GM12874 (cell line): Measurements from ENCODE around the gene M1AP.

Experiments
- TF ChIP-seq, protein P1 (sequence below): IDR thresholded peaks from 2 replicates; pipeline ENCODE4 v1.5.1; 2011; ENCODE audit warnings: low read depth, mild to moderate bottlenecking, control low read depth, low read length, moderate library complexity; ENCODE audit not compliant: insufficient read depth

Gene M1AP

DNA sequence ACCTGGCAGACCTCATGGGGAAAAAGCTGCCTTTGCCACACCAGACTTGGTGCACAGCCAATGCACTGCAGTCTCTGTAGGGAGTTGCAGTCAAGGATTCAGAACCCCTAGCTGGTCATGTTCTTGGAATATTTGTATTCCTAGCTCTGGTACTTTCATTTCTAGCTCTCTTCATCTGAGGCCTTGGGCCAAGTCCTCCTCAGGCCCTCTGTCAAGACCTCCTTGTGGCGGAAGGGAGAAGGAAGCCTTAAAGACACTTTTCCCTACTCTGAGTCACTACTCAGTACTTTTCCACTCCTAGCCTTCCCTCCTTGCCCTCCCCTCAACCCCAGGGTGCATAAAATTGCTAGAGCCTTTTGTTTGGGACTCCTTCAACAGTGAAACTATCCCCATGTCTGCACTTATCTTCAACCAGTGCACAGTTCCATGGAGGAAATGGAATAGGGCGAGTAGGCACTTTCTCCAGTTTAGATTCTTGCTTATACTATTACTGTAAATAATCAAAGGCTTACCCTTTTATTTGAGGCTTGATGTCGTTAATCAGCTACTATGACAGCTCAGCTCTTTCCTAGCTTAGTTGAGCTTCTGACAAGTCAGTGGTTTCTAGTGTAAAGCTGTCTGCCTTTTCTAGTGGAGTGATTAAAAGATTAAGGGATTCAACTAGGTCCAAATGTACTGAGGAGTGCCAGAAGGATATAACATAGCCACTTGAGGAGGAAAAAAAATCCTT lies 15.8 kb downstream of the M1AP start:
- TF ChIP-seq, protein P1, sequence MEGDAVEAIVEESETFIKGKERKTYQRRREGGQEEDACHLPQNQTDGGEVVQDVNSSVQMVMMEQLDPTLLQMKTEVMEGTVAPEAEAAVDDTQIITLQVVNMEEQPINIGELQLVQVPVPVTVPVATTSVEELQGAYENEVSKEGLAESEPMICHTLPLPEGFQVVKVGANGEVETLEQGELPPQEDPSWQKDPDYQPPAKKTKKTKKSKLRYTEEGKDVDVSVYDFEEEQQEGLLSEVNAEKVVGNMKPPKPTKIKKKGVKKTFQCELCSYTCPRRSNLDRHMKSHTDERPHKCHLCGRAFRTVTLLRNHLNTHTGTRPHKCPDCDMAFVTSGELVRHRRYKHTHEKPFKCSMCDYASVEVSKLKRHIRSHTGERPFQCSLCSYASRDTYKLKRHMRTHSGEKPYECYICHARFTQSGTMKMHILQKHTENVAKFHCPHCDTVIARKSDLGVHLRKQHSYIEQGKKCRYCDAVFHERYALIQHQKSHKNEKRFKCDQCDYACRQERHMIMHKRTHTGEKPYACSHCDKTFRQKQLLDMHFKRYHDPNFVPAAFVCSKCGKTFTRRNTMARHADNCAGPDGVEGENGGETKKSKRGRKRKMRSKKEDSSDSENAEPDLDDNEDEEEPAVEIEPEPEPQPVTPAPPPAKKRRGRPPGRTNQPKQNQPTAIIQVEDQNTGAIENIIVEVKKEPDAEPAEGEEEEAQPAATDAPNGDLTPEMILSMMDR, result no peak

DNA sequence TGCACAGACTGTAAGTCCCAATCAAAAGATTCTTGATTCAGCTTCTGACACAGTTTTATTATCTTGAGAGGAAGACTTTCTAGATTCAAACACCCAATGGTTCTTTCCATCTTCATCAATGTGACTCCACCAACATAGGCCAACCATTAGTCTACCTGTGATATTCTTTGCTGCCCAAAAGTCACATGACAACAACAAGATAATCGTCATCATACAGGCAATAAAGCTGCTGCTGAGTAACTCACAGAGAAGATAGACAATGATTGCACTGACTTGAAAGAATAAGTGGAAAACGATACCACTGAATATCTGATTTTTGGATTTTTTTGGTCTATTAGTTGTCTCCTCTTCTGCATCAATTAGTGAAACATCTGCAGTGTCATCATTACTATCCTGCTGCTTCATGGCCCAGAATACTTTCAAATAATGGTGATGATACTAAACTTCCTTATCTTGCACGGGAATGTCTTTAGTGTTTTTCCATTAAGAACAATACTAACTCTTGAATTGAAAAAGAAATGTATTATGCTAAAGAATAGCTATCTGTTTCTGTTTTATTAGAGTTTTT lies 19.5 kb downstream of the M1AP start:
- TF ChIP-seq, protein P1, result no peak

DNA sequence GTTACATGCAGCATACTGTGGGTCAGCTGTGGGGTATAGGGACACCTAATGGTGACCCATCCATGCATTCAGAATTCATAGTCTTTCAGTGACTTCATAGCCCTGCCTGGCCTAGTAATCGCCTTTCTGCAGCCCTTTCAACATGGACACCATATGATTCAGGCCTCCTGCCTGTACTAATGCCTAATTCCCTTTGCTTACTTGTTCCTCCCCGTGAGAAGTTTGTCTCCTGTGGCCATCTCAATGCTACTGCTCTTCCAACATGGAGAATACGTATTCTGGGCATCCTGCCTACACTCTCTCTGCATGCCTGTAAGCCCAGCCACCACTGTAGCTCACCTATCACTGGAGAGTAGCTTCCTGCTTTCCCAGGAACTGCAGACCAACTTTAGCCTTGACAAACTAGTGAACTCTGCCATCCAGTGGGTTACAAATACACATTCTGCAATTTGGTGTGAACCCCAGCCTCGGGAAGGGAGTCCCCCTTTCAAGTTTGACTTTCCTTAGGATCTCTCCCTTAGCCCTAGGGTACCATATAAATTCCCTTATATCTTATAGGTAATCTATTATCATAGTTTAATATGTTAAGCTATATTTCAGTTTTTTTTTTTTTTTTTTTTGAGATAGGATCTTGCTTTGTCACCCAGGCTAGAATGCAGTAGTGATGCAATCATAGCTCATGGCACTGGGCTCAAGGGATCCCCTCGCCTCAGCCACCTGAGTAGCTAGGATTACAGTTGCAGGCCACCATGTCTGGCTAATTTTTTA lies 22.3 kb downstream of the M1AP start:
- TF ChIP-seq, protein P1, result no peak

DNA sequence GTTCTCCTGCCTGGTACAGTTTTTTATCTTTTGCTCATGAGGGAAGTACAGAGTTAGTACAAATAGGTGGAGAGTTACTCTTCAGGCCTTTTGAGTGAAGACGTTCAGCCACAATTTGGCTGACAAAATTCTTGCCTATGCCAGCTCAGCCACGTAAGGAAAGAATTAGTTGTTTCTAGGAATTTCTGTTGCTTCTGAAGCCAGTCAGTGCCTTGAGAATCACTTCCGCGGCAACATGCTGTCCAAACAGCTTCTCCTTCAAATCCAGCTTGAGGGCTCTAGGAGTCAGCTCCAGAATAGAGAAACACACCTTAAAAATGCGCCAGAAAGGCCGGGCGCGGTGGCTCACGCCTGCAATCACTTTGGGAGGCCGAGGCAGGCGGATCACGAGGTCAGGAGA lies 27.5 kb downstream of the M1AP start:
- TF ChIP-seq, protein P1, result no peak

DNA sequence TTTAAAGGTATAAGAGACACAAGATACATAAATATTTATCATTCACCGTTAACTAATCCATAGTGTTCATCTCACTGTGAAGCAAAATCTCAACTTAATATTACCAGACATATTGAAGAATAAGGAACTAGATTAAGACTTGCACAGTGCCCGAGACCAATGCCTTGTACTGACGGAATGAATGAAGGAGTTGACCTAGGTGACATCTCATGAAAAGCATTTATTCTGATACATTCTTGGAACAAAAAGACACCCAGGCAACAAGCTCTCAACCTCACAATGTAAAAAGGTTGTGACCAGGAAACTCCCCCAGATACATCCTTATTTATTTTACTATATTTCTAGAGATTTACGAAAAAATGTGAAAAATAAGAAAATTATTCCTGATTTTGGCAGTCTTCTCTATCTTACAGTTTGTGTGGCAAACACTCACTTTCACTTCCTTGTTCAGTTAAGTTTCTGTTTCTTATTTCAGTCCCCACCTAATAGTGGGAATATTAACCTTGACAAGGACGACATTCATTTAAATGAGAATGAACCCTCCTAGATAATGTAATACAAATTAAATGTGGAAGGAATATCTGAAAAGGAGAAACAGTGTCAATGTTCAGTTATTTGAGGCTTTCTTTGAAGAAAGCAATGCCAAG lies 28.4 kb downstream of the M1AP start:
- TF ChIP-seq, protein P1, result no peak

DNA sequence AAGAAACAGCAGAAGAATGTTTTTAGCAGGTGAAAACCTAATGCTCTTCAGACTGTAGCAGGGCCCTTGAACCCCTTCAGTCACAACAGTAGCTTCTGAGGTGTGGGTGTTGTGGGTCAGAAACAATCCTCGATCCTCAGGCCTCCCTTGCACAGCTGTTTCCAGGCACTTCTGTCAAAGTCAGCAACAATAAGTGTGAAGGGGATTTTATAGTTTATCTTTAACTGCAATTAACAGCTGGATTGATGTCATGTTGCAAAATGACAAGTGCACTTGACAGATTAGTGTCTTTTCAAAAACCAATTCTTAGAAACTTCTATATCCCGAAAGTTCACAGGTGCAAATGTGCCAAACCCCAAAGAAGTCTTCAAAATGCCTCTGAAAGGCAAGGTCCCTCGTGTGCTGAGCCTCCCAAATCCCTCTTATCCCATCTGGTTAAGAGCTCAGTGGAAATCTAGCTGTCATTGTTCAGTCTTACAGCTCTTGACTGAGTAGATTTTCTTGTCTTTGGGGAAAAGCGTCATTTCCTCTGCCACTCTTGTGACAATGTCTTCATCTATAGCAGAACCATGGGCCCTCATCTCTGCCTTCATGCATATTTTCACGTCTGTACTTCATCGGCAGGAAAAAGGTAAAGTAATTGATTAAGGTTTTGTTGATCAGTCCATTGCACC lies 29.6 kb downstream of the M1AP start:
- TF ChIP-seq, protein P1, result no peak

DNA sequence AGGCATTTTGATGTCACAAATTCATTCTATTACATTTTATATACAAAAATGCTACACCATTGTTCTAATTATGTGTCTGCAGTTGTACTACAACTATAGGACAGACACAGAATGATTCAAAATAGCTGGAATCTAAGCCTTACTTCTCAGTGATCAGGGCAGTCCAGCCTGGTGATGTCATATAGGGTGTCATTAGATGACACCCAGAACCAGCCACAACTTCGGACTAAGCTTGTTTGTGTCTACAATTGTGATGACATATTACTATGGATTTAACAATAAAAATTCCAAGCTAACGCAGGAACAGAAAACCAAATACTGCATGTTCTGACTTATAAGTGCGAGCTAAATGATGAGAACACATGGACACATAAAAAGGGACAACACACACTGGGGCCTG lies 31.0 kb downstream of the M1AP start:
- TF ChIP-seq, protein P1, result no peak
